ENCODE measurements around the gene HPSE2.
A peak's percentile ranks its signal among the peaks of the same experiment; 100 is the strongest.

GRCh38 chr10:98485959-98486358 lies 749.7 kb downstream of the HPSE2 start:
- TF ChIP-seq CTCF (IDR thresholded peaks at IDR 0.05; ENCODE audit: control extremely low read depth in 1 of 3, insufficient read depth in 1 of 3, low read depth in 1 of 3, low read length in 3 of 3) (peak in 2 of 3 experiments; percentile 12 to 17; a peak in 1 of 4 replicates), PHF8 (conservative IDR thresholded peaks at IDR 0.05; ENCODE audit: low read depth, low read length) (no peak), BCL11A (IDR thresholded peaks at IDR 0.05; ENCODE audit: low read depth in 2 of 2, low read length in 2 of 2) (no peak)

Data from H1 (cell line).